22Rv1 (cell line): ENCODE measurements around the gene VEGFD.

Experiments used
- CTCF ChIP-seq: fragments of 450-650 bp; IDR thresholded peaks from 2 replicates; pipeline ENCODE4 v1.5.1; 2017; ENCODE audit warnings: mild to moderate bottlenecking
- ZFX ChIP-seq: fragments of 450-650 bp; IDR thresholded peaks from 2 replicates; pipeline ENCODE4 v1.6.1; 2017; ENCODE audit warnings: antibody characterized with exemption, borderline replicate concordance

GRCh38 chrX:15344106-15344505 lies 40.1 kb downstream of the VEGFD start:
- no peak for TF ChIP-seq CTCF
- no peak for TF ChIP-seq ZFX
